ENCODE results near the gene INPP4B.

DNA sequence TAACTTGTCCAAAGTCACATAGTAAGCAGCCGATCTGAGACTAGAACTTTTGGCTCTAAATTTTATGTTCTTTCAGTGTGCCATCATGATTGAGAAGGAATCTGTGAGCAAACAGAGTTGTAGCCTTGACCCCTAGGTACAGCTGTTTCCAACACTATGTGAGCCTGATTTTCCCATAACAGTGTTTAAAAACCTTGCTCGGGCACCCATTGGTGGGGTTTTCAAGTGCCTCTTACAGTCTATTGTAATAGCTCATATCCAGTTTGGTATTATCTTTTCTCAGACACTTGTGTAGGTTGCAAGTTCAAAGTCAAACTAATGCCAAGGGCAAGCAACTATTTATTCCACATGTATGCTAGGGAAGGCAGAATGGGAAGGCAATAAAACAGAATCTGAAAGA, 467.9 kb downstream of the INPP4B start:
- TF ChIP-seq, protein P1, sequence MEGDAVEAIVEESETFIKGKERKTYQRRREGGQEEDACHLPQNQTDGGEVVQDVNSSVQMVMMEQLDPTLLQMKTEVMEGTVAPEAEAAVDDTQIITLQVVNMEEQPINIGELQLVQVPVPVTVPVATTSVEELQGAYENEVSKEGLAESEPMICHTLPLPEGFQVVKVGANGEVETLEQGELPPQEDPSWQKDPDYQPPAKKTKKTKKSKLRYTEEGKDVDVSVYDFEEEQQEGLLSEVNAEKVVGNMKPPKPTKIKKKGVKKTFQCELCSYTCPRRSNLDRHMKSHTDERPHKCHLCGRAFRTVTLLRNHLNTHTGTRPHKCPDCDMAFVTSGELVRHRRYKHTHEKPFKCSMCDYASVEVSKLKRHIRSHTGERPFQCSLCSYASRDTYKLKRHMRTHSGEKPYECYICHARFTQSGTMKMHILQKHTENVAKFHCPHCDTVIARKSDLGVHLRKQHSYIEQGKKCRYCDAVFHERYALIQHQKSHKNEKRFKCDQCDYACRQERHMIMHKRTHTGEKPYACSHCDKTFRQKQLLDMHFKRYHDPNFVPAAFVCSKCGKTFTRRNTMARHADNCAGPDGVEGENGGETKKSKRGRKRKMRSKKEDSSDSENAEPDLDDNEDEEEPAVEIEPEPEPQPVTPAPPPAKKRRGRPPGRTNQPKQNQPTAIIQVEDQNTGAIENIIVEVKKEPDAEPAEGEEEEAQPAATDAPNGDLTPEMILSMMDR (IDR thresholded peaks at IDR 0.05), result no peak
- TF ChIP-seq POLR2AphosphoS5 (IDR thresholded peaks at IDR 0.05) (no peak), POLR2A (IDR thresholded peaks at IDR 0.05) (no peak)
